Pancreas (tissue), 10 donors: ENCODE data around the gene C1QTNF8. TPM values are rescaled to one million over a fixed set of nuclear protein-coding genes. Genes with fewer than 3 reads are reported as not detected.

Source experiments
- ATAC-seq, 4 donors: fragments of 200-7000 bp; cut with Tn5 transposase; one replicate each; pipeline versions ENCODE4 v1.8.0 to v1.9.1; 2020; ENCODE audit warnings: mild to moderate bottlenecking in 4 of 4, moderate library complexity in 4 of 4
- DNase-seq, 6 donors: peaks; one replicate each; pipeline ENCODE4 v3.0.0-alpha.2; 2020
- FAIRE-seq: peaks from 2 replicates; lab custom pipeline; 2012; peaks lifted over from hg19 to GRCh38; lab: Jason Lieb, UNC
- H3K27ac ChIP-seq, 4 donors: fragments of 200-600 bp; sonication (generic); 1 replicate in 3 of 4; 2 replicates in 1 of 4; pipeline versions ENCODE4 v1.5.0 to v1.8.0; 2020
- H3K27me3 ChIP-seq, 4 donors: fragments of 200-600 bp; one replicate each; pipeline ENCODE4 v1.8.0; 2021
- H3K36me3 ChIP-seq, 3 donors: fragments of 200-600 bp; sonication (generic) in 1 of 3; one replicate each; pipeline versions ENCODE4 v1.5.0 to v1.8.0; 2020 to 2021
- H3K4me1 ChIP-seq, 3 donors: fragments of 200-600 bp; one replicate each; pipeline ENCODE4 v1.8.0; 2021
- H3K4me3 ChIP-seq, 4 donors: fragments of 200-600 bp; sonication (generic) in 2 of 4; one replicate each; pipeline versions ENCODE4 v1.5.0 to v1.8.0; 2020 to 2021
- H3K9me3 ChIP-seq, 4 donors: fragments of 200-600 bp; one replicate each; pipeline ENCODE4 v1.8.0; 2021
- CTCF ChIP-seq, 4 donors: fragments of 200-600 bp; sonication (generic) in 3 of 4; IDR thresholded peaks; one replicate each; pipeline versions ENCODE4 v1.5.0 to v1.8.0; 2021; ENCODE audit warnings: antibody characterized with exemption in 4 of 4
- WGBS, 2 donors: extraction: QIAGEN DNeasy Blood & Tissue Kit; methylation state at CpG; one replicate each; pipeline ENCODE4 v1.1.7; 2013; 5-methylcytosine and 5-hydroxymethylcytosine counted together
- intact Hi-C, 3 donors: fragments of 100-400 bp; cut with DNase I; formaldehyde crosslinking; loops; one replicate each; pipeline versions ENCODE4 v1.11.1 to v1.14.2; 2022
- polyA plus RNA-seq, 2 donors: library from polyadenylated mRNA; stranded (reverse); fragments of 200-250 nt; gene quantifications; one replicate each; pipeline ENCODE4 v1.2.3, GENCODE V29; 2013
- total RNA-seq, 6 donors: library from RNA; stranded (reverse); fragmentation: NEBNext Ultra II Directional in 4 of 6; extraction: Animal tissue kit (Norgen Biotek cat#: 25700) in 4 of 6; gene quantifications; one replicate each; pipeline versions ENCODE4 v1.2.1 to v1.2.4, GENCODE V29; 2021 to 2023
- donor health status: healthy with polysubstance abuse.
- donor health status: DM: no; HTN: no; CAD: no; lungs with moderate emphysema.
- donor health status: DM: no; HTN: no; CAD: no.
- donor health status: control.
- donor health status: control.
- donor health status: Bipolar disorder and iron deficiency.
- donor health status: DM: yes; HTN: yes; CAD: no.
- donor health status: DM: no; HTN: no; CAD: no.
- donor health status: DM: no; HTN: no; CAD: no.
- donor health status: DM: yes; HTN: yes; CAD: no.

C1QTNF8 gene
- total RNA-seq (not detected), polyA plus RNA-seq (under 1 TPM in 1 of 2 donors, not detected in 1; 0.23 TPM)

DNA sequence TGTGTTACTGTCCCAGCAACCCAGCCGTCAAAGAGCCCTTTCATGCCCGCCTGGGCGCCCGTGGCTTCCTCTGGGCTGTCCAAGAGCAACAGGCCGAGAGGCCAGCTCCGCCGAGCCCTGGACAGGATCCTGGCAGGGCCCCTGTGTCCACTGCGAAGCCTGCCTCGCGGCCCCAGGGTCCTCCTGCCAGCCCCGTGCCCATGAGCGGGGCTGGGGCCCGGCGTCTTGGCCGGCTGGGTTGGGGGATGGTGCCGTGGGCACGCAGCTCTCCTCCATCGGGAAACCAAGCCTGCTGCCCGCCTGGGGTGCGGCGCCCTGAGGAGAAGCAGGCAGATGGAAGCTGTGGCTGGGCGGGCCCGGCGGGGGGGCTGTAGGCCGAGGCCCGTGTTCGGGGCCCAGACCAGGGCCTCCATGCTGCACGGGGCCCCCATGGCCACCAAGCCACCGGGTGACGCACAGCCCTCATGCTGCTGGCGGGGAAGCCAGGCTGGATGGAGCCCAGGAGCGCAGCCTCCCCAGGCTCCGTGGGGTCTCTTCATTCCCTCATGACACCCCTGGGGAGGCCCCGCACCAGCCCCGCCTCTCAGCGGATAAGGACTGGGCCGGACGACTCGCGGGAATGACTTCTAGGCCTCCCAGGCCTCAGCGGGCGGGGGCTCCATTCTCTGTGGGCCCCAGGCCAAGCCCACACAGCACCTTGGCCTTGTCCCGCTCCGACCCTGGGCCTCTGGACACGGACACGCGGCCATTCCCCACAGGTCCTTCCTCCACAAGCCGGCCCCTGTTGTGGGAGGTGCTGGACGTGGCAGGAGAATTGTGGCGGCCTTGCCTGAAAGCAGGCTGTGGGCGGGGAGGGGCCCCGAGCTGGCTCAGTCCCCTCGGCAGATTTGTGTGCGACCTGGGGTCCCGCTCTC is at the start of gene C1QTNF8:
Gene C1QTNF8, minus strand, starts transcription at position 76 of the 914 bp plus-strand sequence. CDS start 1,322 bp downstream, outside the sequence.
- no peak for ATAC-seq
- no peak for FAIRE-seq
- H3K27ac ChIP-seq = no peak within 1 kb of the TSS
- H3K4me1 ChIP-seq = no peaks in the 10 kb centered on the region
- WGBS, 2 donors = 54 to 60% methylated on average over 50 to 55 of the region's 55 CpGs
- TF ChIP-seq CTCF (IDR thresholded peaks at IDR 0.05) = no peak
- no peaks in the 10 kb centered on the region for H3K9me3 ChIP-seq
- intact Hi-C loops = no loop called here
- no peak for DNase-seq
- H3K27me3 ChIP-seq = no peaks in the 10 kb centered on the region
- H3K36me3 ChIP-seq = no peaks in the 10 kb centered on the region
- no peak within 1 kb of the TSS for H3K4me3 ChIP-seq

DNA sequence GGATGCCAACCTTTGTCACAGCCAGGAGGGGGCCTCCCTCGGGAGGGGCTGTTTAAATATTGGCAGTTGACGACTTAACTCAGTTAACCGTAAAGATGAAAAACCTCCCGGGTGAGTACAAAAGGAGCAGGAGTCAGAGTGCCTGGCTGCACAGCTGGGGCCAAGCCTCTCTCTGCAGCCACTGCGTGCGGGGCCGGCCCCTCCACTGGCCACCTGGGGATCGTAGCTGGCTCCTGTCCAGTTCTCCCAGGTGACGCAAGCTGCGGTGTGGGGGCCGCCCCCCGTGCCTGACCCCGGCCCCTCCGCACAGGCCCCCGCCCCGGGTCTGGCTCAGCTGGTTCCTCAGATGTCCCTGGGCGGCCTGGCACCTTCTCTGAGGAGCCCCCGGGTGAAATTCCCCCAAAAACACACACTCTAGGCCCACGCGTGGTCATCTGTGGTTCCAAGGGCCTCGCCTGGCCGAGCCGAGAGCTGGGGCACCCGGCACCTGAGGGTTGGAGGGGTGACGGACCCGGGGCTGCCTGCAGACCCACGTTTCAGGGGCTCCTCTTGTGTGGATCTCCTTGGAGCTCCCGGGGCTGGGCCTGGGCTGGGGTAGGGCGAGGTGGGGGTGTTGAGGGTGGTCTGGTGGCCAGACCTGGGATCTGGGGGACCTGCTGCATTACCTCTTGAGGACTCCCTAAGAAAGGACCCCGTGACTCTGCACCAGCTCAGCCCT is 49.5 kb upstream of the C1QTNF8 start:
- H3K27me3 ChIP-seq = no peaks in the 10 kb centered on the region
- H3K36me3 ChIP-seq = no peaks in the 10 kb centered on the region
- no peak for FAIRE-seq
- DNase-seq = no peak
- H3K4me3 ChIP-seq = no peak overlapping the region
- H3K27ac ChIP-seq = no peak overlapping the region
- H3K4me1 ChIP-seq = no peaks in the 10 kb centered on the region
- H3K9me3 ChIP-seq = no peaks in the 10 kb centered on the region
- peak; percentile 35 to 64 (median 50) for ATAC-seq
- 52 to 57% methylated on average over 27 to 30 of the region's 30 CpGs for WGBS, 2 donors
- no peak for TF ChIP-seq CTCF (IDR thresholded peaks at IDR 0.05)
- intact Hi-C loops = no loop called here

GRCh38 chr16:1144476-1145382 is 48.7 kb upstream of the C1QTNF8 start:
- FAIRE-seq (no peak), ATAC-seq (peak; percentile 14 to 70 (median 54)), DNase-seq (no peak)
- Histone ChIP-seq H3K36me3 (no peaks in the 10 kb centered on the region), H3K27ac (peak overlapping the region in 1 of 4 donors; percentile 16), H3K27me3 (no peaks in the 10 kb centered on the region), H3K9me3 (no peaks in the 10 kb centered on the region), H3K4me1 (no peaks in the 10 kb centered on the region), H3K4me3 (no peak overlapping the region)
- no peak for TF ChIP-seq CTCF (IDR thresholded peaks at IDR 0.05)
- intact Hi-C loops = no loop called here
- WGBS, 2 donors = 73% methylated on average over 38 to 46 of the region's 46 CpGs

DNA sequence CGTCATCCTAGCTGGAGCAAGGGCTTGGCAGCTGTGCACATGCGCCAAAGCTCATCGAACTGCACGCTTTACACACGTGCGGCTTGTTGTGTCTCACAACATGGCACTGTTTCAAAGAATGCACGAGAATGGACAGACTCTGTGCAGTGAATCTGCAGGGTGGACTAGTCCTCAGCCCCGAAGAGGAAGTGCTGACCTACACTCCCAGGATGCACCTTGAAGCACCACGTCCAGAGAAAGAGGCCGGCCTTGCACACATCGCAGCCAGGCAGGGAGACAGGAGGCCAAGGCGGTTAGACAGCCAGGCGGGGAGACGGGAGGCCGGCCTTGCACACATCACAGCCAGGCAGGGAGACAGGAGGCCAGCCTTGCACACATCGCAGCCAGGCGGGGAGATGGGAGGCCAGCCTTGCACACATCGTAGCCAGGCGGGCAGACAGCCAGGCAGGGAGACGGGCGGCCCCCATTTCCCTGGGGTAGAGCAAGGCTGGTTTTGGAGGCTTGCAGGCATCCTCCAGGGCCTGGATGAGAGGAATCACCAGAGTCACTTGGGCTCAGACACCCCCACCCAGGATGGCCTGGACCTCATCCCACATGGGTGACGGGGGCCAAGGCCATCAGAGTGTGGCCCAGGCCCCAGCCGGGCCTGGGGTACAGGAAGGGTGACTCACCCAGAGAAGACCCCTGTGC is 47.9 kb upstream of the C1QTNF8 start:
- H3K36me3 ChIP-seq = no peaks in the 10 kb centered on the region
- H3K4me3 ChIP-seq = no peak overlapping the region
- H3K9me3 ChIP-seq = no peaks in the 10 kb centered on the region
- 84 to 87% methylated on average over 23 of the region's 23 CpGs for WGBS, 2 donors
- FAIRE-seq (no peak), DNase-seq (no peak), ATAC-seq (no peak)
- no peaks in the 10 kb centered on the region for H3K4me1 ChIP-seq
- no peaks in the 10 kb centered on the region for H3K27me3 ChIP-seq
- TF ChIP-seq CTCF (IDR thresholded peaks at IDR 0.05) = no peak
- no peak overlapping the region for H3K27ac ChIP-seq
- intact Hi-C loops = no loop called here
